Ascending aorta (tissue), 2 donors: ENCODE measurements around the gene TGFBR2. TPM values are rescaled to one million over a fixed set of nuclear protein-coding genes. Genes with fewer than 3 reads are reported as not detected.

Experiments used
- DNase-seq, 2 donors: peaks; one replicate each; pipeline ENCODE4 v3.0.0-alpha.2; 2019; ENCODE audit warnings: low spot score in 2 of 2
- H3K27ac ChIP-seq, 2 donors: fragments of 200-600 bp; sonication (generic); one replicate each; pipeline ENCODE4 v1.5.1; 2016 to 2017; ENCODE audit warnings: mild to moderate bottlenecking in 1 of 2
- H3K27me3 ChIP-seq: fragments of 200-600 bp; sonication (generic); one replicate; pipeline ENCODE4 v1.5.1; 2017
- H3K36me3 ChIP-seq, 2 donors: fragments of 200-600 bp; sonication (generic); one replicate each; pipeline ENCODE4 v1.5.1; 2016
- H3K4me1 ChIP-seq, 2 donors: fragments of 200-600 bp; sonication (generic); one replicate each; pipeline ENCODE4 v1.5.1; 2016 to 2017; ENCODE audit warnings: mild to moderate bottlenecking in 1 of 2
- H3K4me3 ChIP-seq, 2 donors: fragments of 200-600 bp; sonication (generic); one replicate each; pipeline ENCODE4 v1.5.1; 2016 to 2017; ENCODE audit warnings: mild to moderate bottlenecking in 1 of 2
- H3K9me3 ChIP-seq, 2 donors: fragments of 200-600 bp; sonication (generic); one replicate each; pipeline ENCODE4 v1.5.1; 2016
- intact Hi-C: fragments of 100-400 bp; cut with DNase I; formaldehyde crosslinking; loops from one replicate; pipeline ENCODE4 v1.15.1; 2023
- total RNA-seq: library from RNA; depleted of rRNA; stranded (reverse); fragments of >200 nt; gene quantifications from one replicate; pipeline ENCODE4 v1.1.0, GENCODE V29; 2016
- TF ChIP-seq, protein P1 (sequence below), 3 experiments: fragments of 200-600 bp in 2 of 3; fragments of 450-650 bp in 1 of 3; sonication (generic) in 2 of 3; IDR thresholded peaks; one replicate each; pipeline ENCODE4 v1.5.1; 2016 to 2019; ENCODE audit warnings: antibody characterized with exemption in 3 of 3, mild to moderate bottlenecking in 1 of 3, moderate library complexity in 1 of 3

Gene TGFBR2
- total RNA-seq, 1 donor from 2014 or later: 343 TPM

DNA sequence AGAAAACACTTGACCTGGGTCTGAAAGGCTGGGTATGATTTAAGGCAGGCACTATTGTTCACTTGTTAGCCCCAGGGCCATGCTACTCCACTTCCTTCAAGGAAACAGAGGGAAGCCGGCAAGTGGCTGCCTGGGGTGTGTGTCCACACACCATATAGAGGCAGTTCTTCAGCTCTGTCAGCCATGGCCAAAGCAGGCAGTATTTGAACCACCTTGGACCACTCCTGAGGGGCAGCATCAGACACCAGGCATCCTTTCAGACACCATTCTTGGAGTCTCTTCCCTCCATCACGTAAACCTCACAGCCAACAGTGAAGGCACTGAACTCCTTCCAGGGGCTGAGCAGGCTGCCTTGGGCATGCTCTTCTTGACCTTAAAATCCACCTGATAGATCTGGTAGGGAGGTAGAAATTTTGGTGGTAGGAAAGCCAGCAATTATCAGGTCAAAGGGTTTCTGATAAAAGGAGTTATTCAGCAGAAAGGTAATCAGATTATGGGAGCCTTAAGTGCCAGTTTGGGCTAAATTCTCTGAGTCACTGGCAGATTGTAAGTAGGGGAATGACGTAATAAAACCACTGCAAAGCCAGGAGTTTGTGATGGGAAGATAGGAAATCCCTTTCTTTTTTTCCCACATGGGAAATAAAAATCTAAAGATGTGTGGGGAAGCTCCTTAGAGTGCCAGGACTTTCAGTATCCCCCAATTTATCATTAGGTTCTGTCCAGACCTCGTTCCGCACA is 20.2 kb downstream of the TGFBR2 start:
- peak overlapping the region; percentile 44 to 82 for H3K27ac ChIP-seq
- intact Hi-C loops: no loop called here
- peaks cover 13 to 30% of the 10 kb centered on the region in 2 donors for H3K36me3 ChIP-seq
- H3K9me3 ChIP-seq: no peaks in the 10 kb centered on the region
- DNase-seq: no peak
- H3K27me3 ChIP-seq: no peaks in the 10 kb centered on the region
- TF ChIP-seq, protein P1, sequence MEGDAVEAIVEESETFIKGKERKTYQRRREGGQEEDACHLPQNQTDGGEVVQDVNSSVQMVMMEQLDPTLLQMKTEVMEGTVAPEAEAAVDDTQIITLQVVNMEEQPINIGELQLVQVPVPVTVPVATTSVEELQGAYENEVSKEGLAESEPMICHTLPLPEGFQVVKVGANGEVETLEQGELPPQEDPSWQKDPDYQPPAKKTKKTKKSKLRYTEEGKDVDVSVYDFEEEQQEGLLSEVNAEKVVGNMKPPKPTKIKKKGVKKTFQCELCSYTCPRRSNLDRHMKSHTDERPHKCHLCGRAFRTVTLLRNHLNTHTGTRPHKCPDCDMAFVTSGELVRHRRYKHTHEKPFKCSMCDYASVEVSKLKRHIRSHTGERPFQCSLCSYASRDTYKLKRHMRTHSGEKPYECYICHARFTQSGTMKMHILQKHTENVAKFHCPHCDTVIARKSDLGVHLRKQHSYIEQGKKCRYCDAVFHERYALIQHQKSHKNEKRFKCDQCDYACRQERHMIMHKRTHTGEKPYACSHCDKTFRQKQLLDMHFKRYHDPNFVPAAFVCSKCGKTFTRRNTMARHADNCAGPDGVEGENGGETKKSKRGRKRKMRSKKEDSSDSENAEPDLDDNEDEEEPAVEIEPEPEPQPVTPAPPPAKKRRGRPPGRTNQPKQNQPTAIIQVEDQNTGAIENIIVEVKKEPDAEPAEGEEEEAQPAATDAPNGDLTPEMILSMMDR (IDR thresholded peaks at IDR 0.05): no peak
- H3K4me3 ChIP-seq: no peak overlapping the region
- peaks cover 24 to 52% of the 10 kb centered on the region in 2 donors for H3K4me1 ChIP-seq

DNA sequence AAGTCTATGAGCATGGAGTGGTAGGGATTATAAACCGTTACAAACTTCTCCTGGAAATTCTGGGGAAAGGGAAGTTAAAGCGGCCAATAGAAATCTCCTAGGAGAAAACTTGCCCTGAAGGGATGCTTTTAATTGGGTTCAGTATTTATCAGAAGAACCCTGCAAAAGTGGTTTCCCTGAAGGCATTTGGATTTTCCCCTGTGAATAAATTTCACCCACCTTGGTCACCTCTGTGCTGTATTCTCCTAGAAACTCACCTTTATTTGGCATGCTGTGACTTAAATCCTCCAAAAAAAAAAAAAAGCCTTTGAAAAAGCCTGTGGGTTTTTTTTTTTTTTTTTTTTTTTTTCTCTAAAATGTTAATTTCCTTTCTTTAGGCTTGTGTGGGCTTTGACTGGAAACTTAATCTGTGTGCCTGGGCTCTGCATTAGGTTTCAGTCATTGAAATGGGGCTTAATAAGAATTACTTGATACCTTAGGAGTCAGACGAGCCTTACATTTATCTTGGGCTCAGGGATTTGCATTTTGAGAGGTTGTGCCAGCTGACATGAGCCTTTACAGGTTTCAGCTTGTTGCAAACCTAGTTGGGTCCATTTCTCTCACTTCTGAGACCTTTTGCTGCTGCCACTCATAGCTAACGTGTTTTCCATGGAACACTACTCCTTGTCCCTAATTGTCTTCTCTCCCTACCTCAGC is 22.0 kb downstream of the TGFBR2 start:
- peak overlapping the region; percentile 54 to 82 for H3K27ac ChIP-seq
- no peaks in the 10 kb centered on the region for H3K9me3 ChIP-seq
- no peak for DNase-seq
- intact Hi-C loops: no loop called here
- H3K36me3 ChIP-seq: peaks cover 10 to 27% of the 10 kb centered on the region in 2 donors
- H3K4me3 ChIP-seq: no peak overlapping the region
- no peaks in the 10 kb centered on the region for H3K27me3 ChIP-seq
- H3K4me1 ChIP-seq: peaks cover 20 to 58% of the 10 kb centered on the region in 2 donors
- TF ChIP-seq, protein P1 (IDR thresholded peaks at IDR 0.05): no peak

GRCh38 chr3:30628901-30629590 is 22.6 kb downstream of the TGFBR2 start:
- intact Hi-C loops: no loop called here
- Histone ChIP-seq H3K27ac (peak overlapping the region; percentile 54 to 82), H3K27me3 (no peaks in the 10 kb centered on the region), H3K4me1 (peaks cover 20 to 64% of the 10 kb centered on the region in 2 donors), H3K36me3 (peaks cover 7 to 20% of the 10 kb centered on the region in 2 donors), H3K4me3 (no peak overlapping the region), H3K9me3 (no peaks in the 10 kb centered on the region)
- DNase-seq: no peak
- TF ChIP-seq, protein P1 (IDR thresholded peaks at IDR 0.05): no peak

DNA sequence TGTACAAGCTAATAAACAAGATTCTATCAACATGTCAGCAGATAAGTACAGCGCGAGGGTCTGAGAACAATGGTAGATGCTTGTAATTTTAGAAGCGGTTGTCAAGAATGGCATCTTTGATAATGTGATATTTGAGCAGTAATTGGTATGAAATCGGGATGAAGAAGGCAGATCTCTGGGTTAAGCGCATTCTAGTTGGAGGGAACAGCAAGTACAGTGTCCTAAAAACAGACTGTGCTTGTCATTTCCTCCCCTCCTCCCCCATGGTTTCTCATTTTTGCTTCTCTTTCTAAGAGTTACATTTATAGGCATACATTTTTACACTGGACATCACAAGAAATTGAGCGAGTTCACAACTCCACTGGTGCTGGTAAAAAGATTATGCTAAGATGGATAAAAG is 23.3 kb downstream of the TGFBR2 start:
- H3K27ac ChIP-seq: peak overlapping the region; percentile 22 to 58
- H3K4me1 ChIP-seq: peaks cover 20 to 71% of the 10 kb centered on the region in 2 donors
- no peak for DNase-seq
- TF ChIP-seq, protein P1 (IDR thresholded peaks at IDR 0.05): no peak
- H3K4me3 ChIP-seq: no peak overlapping the region
- intact Hi-C loops: no loop called here
- H3K9me3 ChIP-seq: no peaks in the 10 kb centered on the region
- H3K36me3 ChIP-seq: peaks cover 4 to 13% of the 10 kb centered on the region in 2 donors
- H3K27me3 ChIP-seq: no peaks in the 10 kb centered on the region

DNA sequence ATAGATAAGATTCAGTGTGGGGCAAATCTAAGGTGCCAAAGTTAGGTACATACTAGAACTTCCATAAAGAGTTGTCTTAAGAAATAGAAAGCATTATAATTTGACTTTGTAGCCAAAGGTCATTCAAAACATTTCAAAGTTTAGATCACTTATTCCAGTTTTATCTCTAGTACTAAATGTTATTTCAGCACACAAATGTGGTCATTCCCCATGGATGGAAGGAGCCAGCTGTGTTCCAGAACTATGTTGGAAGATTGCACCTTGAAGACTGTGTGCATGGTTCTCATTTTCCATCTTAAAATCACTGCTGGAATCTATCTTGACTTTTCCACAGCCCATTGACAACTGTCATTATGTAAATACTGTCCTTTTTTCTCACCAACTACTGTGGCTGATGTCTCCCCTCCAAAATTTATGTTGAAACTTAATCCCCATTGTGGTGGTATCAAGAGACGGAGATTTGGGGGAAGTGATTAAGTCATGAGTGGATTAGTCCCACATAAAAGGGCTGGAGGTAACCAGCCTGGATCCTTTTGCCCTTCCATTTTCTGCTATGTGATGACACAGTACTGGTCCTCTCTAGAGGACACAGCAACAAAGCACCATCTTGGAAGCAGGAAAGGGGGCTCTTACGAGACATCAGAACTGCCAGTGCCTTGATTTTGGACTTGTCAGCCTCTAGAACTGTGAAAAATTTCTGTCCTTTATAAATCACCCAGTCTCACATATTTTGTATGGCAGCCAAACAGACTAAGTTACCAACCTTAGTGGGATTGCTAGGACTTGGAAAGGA is 24.0 kb downstream of the TGFBR2 start:
- DNase-seq: no peak
- intact Hi-C loops: no loop called here
- peak overlapping the region in 1 of 2 donors; percentile 7 for H3K4me3 ChIP-seq
- peaks cover 4 to 12% of the 10 kb centered on the region in 2 donors for H3K36me3 ChIP-seq
- no peaks in the 10 kb centered on the region for H3K9me3 ChIP-seq
- TF ChIP-seq, protein P1 (IDR thresholded peaks at IDR 0.05): no peak
- peak overlapping the region; percentile 22 to 58 for H3K27ac ChIP-seq
- H3K27me3 ChIP-seq: no peaks in the 10 kb centered on the region
- H3K4me1 ChIP-seq: peaks cover 26 to 78% of the 10 kb centered on the region in 2 donors
